SU-DHL-6 (cell line): Measurements from ENCODE around the gene SFXN1.

ENCODE experiments used
- CTCF ChIP-seq: fragments of 200-600 bp; sonication (generic); IDR thresholded peaks from one replicate; pipeline ENCODE4 v1.5.1; 2017; ENCODE audit warnings: antibody characterized with exemption, mild to moderate bottlenecking, low read length, moderate library complexity; ENCODE audit not compliant: insufficient read depth, poor library complexity, severe bottlenecking
- EZH2phosphoT487 ChIP-seq: fragments of 200-600 bp; sonication (generic), shearing (Covaris generic); conservative IDR thresholded peaks from 2 replicates; pipeline ENCODE4 v1.6.1; 2018; ENCODE audit warnings: mild to moderate bottlenecking, antibody characterized with exemption, low read length, moderate library complexity, mixed read lengths

GRCh38 chr5:175456105-175456742 lies 22.1 kb upstream of the SFXN1 start:
- TF ChIP-seq CTCF (no peak), EZH2phosphoT487 (no peak)
